Measurements from ENCODE around the gene TMPRSS6.
A peak's percentile ranks its signal among the peaks of the same experiment; 100 is the strongest.

The TMPRSS6 gene

DNA sequence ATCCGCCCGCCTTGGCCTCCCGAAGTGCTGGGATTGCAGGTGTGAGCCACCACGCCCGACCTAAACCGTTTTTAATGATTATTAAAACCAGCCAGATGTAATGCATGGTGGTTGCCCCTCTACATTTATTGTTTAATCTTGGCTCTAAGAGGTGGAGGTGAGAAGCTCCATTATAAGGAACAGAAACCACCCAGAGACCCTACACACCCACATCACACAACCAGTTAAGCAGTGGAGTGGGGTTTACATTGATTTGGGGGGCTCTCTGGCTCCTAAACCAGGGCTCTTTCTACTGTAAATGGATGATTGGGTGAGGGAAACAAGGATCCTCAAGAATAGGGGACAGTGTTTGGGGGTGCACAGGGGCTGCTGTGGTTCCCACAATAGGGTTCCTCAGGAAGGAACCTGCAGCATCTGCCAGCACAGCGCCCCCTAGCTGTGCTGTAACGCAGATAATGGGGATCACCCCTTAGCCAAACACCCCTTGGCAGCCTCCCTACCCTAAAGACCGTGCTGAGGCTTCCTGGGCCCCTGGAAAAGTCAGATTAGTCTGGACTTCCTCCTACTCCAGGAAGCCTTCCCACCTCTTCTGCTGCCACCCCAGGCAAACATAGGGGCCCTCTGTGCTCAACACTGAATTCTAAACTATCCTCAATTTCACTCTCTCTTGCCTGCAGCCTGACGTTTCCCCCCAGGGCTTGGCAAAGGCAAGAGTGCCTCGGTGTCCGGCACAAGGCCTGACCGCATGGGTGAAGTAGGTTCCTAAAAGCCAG is 87.6 kb downstream of the TMPRSS6 start:
- TF ChIP-seq, protein P1, sequence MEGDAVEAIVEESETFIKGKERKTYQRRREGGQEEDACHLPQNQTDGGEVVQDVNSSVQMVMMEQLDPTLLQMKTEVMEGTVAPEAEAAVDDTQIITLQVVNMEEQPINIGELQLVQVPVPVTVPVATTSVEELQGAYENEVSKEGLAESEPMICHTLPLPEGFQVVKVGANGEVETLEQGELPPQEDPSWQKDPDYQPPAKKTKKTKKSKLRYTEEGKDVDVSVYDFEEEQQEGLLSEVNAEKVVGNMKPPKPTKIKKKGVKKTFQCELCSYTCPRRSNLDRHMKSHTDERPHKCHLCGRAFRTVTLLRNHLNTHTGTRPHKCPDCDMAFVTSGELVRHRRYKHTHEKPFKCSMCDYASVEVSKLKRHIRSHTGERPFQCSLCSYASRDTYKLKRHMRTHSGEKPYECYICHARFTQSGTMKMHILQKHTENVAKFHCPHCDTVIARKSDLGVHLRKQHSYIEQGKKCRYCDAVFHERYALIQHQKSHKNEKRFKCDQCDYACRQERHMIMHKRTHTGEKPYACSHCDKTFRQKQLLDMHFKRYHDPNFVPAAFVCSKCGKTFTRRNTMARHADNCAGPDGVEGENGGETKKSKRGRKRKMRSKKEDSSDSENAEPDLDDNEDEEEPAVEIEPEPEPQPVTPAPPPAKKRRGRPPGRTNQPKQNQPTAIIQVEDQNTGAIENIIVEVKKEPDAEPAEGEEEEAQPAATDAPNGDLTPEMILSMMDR (IDR thresholded peaks at IDR 0.05; ENCODE audit: borderline replicate concordance, control extremely low read depth, extremely low read depth, insufficient read depth, missing control alignments) = peak; percentile 88
- peak; percentile 85 for DNase-seq (ENCODE audit: low spot score)
- in situ Hi-C loops (cut with MboI; ENCODE audit: low sequenced_read_pairs, unreplicated experiment) = no loop called here

DNA sequence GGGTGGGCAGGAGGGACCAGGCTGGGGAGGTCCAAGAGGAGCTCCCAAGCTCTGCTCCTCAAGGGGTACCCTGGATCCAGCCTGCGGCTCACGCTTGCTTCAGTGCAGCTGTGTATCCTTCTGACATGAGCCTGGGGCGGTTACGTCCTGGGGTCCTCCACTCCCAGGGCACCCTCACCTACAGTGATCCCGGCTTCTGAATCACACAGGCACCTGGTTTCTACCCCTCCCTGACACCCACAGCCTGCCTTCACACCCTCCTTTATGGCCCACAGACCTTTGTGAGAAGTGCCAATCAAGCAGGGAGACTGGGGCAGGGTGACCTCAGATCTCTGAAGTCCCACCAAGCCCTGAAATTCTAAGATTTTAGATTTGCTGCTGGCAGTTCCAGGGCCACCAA is 88.5 kb downstream of the TMPRSS6 start:
- in situ Hi-C loops (cut with MboI; ENCODE audit: low sequenced_read_pairs, unreplicated experiment) = no loop called here
- DNase-seq (ENCODE audit: low spot score) = no peak
- TF ChIP-seq, protein P1 (IDR thresholded peaks at IDR 0.05; ENCODE audit: borderline replicate concordance, control extremely low read depth, extremely low read depth, insufficient read depth, missing control alignments) = no peak

DNA sequence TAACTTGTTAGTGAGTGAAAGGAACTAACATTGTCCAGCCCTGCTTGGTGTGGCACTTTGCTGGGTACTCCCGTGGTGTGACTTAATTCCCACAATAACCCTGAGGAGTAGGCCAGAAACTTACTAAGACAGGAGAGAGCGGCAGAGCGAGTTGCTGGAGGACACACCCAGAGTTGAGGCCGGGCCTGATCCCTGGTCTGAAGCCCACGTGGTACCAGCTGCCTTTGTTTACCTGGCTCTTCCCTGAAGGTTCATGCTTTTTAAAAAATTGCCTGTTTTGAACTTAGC is 89.4 kb downstream of the TMPRSS6 start:
- TF ChIP-seq, protein P1 (IDR thresholded peaks at IDR 0.05; ENCODE audit: borderline replicate concordance, control extremely low read depth, extremely low read depth, insufficient read depth, missing control alignments) = no peak
- in situ Hi-C loops (cut with MboI; ENCODE audit: low sequenced_read_pairs, unreplicated experiment) = no loop called here
- DNase-seq (ENCODE audit: low spot score) = no peak

DNA sequence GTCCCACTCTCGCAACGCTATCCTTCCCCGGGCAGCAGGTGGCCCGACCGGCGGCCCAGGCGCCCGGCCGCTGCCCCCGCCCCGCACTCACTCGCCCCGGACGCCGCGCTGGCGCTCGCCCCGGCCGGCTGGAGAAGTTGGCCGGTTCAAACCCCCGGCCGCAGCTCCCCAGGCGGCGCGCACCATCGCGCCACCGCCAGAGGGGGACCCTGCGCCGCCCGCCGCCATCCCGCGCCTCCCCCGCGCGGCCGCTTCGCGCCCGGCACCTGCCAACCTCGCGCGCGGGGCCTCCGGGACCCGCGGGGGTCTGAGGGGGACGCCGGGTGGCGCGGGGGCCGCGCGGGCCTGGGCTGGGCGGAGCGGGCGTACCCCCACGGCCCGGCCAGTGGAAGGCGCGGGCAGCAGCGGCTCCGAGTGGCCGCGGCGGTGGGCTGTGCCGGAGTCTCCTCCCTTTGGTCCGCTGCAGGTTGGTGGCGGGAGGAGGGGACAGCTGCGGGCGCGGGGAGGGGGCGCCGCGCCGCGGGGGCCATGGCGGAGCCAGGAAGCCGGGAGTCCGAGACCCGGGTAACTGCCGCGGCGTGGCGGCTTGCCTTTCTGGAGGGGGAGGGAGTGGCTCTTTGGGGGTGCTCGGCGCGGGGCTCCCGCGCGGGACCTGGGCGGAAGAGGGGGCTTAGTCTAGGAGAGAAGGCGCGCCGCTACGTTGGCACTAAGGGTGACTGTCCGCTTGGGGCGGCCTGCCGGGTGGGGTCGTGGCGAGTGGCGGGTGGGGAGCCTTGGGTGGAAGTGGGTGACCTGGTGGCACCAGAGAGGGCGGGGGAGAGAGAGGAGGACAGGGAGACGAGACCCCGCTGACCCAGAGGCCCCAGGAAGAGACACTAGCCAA is 90.0 kb downstream of the TMPRSS6 start, which contains the start of the genes MPST and TST:
Gene MPST, plus strand, starts transcription at position 434 of the 883 bp plus-strand sequence. Its CDS starts 95 bp downstream, at position 529.
Gene TST, minus strand, starts transcription at position 139 of the 883 bp plus-strand sequence. CDS start 715 bp downstream, outside the sequence.
- TF ChIP-seq, protein P1 (IDR thresholded peaks at IDR 0.05; ENCODE audit: borderline replicate concordance, control extremely low read depth, extremely low read depth, insufficient read depth, missing control alignments) = no peak
- peak; percentile 91 for DNase-seq (ENCODE audit: low spot score)
- in situ Hi-C loops (cut with MboI; ENCODE audit: low sequenced_read_pairs, unreplicated experiment) = no loop called here

DNA sequence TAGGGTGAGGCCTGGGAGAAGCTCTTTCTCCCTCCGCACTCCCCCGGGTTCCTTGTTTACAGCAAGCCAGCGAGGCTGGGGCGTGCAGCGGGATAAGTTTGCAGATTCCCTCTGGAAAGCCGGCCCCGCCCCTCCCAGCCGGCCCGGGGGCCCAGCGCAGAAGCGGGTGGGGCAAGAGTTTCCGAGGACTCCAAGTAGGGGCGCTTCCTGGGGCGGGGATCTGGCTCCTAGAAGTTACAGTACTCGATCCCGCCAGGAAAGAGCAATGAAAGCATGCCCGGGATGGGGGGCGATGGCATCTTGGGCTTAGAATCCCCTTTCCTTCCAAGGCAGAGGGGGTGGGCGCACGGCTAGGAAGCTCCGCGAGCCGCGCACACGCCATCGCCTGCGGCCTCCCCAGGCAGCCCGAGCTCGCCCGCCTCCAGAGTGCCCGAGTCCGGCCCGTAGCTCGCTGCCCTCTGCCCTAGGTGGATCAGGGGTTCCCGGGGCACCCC is 90.7 kb downstream of the TMPRSS6 start:
- in situ Hi-C loops (cut with MboI; ENCODE audit: low sequenced_read_pairs, unreplicated experiment) = no loop called here
- DNase-seq (ENCODE audit: low spot score) = no peak
- TF ChIP-seq, protein P1 (IDR thresholded peaks at IDR 0.05; ENCODE audit: borderline replicate concordance, control extremely low read depth, extremely low read depth, insufficient read depth, missing control alignments) = no peak

DNA sequence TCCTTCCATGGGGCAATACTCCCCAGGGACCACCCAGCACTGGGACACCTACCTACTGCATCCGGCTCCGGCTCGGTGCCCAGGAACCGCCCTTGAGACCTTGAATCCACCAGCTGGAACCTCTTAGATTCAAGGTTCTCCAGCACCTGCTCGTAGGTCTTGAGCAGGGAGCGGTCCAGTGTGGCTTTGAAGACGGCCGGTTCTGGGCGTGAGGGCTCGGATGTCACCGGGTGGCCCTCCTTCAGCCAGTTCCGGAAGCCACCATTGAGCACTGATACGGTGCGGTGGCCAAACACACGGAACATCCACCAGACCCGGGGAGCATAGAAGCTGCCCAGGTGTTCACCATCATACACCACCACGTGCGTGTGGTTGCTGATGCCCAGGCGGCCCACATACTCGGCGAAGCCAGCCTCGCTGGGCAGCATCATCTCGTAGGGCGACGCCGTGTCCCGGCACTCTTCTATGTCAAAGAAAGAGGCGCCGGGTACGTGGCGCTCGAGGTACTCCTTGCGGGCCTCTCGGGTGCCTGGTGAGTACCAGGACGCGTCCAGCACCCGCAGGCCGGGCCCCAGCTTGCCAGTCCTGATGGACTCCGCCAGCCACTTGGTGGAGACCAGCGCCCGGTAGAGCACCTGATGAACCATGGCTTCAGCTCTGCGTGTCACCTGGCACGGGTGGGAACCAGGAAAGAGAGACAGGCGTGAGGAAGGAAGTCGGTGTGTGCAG is 91.3 kb downstream of the TMPRSS6 start:
- TF ChIP-seq, protein P1 (IDR thresholded peaks at IDR 0.05; ENCODE audit: borderline replicate concordance, control extremely low read depth, extremely low read depth, insufficient read depth, missing control alignments) = no peak
- DNase-seq (ENCODE audit: low spot score) = no peak
- in situ Hi-C loops (cut with MboI; ENCODE audit: low sequenced_read_pairs, unreplicated experiment) = no loop called here

All from GM13976 (cell line).